GM12864 (cell line): Measurements from ENCODE around the gene RCOR1.

ENCODE experiments used
- DNase-seq: peaks from one replicate; pipeline ENCODE4 v3.0.0-alpha.2; 2011; ENCODE audit warnings: low read depth
- H3K4me3 ChIP-seq: 2 replicates; pipeline ENCODE4 v1.5.1; 2011; ENCODE audit warnings: mild to moderate bottlenecking, low read depth, low read length, control low read depth
- CTCF ChIP-seq: IDR thresholded peaks from 2 replicates; pipeline ENCODE4 v1.5.1; 2011; ENCODE audit warnings: low read depth, mild to moderate bottlenecking, moderate library complexity, low read length, control low read depth, inconsistent platforms; ENCODE audit errors: missing control alignments

The RCOR1 gene

GRCh38 chr14:102589761-102590290 lies 2.6 kb upstream of the RCOR1 start:
- no peak overlapping the region for H3K4me3 ChIP-seq
- DNase-seq, result no peak
- TF ChIP-seq CTCF, result no peak

- peak; percentile 48 for TF ChIP-seq CTCF
- DNase-seq, result no peak
- H3K4me3 ChIP-seq, result peak overlapping the region; percentile 88; the same call in 1 of the 2 replicates
Measured at GRCh38 chr14:102590667-102591099, 1.8 kb upstream of the RCOR1 start.

- no peak for DNase-seq
- no peak for TF ChIP-seq CTCF
- peak overlapping the region; percentile 88 for H3K4me3 ChIP-seq
Measured at GRCh38 chr14:102591372-102591943, 991 bp upstream of the RCOR1 start.

- H3K4me3 ChIP-seq, result peak overlapping the region; percentile 99
- DNase-seq, result no peak
- no peak for TF ChIP-seq CTCF
Measured at GRCh38 chr14:102592763-102593060, 263 bp downstream of the RCOR1 start.

- DNase-seq, result no peak
- peak; percentile 44 for TF ChIP-seq CTCF
- H3K4me3 ChIP-seq, result peak overlapping the region; percentile 99
Measured at GRCh38 chr14:102593061-102593824, 794 bp downstream of the RCOR1 start.

- no peak for DNase-seq
- no peak for TF ChIP-seq CTCF
- H3K4me3 ChIP-seq, result peak overlapping the region; percentile 99
Measured at GRCh38 chr14:102593825-102594137, 1.3 kb downstream of the RCOR1 start.
